Stimulated activated CD4-positive, alpha-beta T cell treated with anti-CD3 and anti-CD28 coated beads, TNF-alpha, amount 100 ng/mL, for 24 hours (primary cell): ENCODE results near the gene C11orf58.

ENCODE experiments used
- DNase-seq, 3 experiments: peaks; one replicate each; pipeline ENCODE4 v3.0.0-alpha.2; 2020; ENCODE audit warnings: low read depth in 3 of 3

C11orf58 gene

DNA sequence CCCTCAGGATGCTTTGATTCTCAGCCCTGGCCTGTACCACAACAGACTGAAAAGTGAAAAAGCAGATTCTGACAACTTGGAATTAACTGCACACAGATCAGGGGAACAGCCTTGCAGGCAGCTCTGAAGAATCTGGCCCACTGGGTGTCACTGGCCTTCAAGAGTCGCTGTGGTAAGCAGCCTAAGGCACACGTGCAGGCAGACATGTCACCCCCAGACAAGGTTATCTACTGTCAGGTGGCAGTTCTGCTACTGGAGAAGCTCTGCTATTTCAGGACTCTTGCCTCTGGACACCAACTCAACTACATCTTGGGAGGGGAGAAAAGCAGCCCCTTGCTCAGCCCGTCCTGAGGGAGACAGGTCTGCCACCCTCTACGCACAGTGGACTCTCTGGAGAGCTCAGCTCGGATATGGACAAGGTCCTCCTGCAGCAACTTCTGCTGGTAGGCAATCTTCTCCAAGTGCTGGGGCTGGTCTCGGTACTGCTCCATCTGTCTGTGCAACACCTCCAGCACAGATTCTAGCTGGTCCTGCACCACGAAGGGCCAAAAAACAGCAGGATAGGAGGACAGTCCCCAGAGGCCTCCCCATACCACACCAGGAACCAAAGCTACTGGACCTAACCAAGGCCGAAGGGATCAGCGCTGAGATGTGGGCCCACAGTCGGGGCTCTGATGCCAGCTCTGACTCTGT lies 63.0 kb downstream of the C11orf58 start:
- no peak for DNase-seq

DNA sequence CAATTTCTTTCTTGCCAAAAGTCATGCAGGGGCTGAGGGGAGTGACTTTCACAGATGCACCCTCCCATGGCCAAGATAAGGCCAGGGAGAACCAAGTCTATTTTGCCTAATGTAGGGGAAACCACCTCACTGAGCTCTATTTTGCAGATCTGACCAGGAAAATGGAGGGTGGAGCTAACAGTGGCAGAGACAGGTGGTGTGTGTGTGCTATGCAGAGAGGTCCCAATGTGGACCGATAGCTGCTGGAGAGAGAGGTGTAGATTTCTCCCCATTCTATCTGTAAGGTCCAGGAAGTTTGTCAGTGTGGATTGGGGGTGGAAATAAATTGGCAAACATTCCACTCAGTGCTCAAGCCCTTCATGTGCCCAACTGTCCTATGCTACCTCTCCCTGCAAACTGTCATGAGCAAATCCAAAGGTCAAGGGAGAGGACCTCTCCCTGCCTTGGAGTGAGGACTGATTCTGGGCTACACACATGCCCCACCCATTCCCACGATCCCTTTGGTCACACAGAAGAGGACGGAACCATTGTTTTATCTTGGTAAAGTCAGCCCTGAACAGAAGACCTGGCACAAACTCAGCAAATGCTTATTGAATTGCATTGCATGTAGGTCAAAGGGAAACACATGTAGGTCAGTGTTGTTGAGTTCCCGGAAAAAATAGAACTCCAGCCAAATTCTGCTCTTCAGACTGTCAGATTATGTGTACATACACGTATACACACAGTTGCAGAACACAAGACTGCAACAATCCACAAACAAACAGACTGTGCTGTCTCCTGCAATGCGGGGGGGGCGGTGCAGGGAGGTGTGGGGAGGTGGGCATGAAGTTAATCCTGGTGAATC lies 65.9 kb downstream of the C11orf58 start:
- DNase-seq = no peak

DNA sequence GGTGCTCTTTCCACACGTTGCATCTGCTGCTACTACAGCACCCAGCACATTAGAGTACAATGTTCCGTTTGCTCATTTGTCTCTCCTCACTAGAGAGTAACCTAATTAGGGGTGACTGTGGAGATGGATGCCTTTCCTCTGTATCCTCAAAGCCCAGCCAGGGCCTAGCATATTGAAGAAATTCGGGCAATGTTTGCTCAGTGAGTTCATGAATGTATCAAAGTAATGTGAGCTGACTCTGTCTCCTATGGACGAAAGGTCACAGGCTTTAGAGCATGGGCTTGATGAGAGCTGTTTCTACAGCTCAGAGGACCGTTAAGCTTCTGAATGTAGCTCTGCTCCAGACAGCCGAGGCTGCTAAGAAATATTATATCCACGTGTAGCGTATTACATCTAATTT lies 67.5 kb downstream of the C11orf58 start:
- DNase-seq = no peak

DNA sequence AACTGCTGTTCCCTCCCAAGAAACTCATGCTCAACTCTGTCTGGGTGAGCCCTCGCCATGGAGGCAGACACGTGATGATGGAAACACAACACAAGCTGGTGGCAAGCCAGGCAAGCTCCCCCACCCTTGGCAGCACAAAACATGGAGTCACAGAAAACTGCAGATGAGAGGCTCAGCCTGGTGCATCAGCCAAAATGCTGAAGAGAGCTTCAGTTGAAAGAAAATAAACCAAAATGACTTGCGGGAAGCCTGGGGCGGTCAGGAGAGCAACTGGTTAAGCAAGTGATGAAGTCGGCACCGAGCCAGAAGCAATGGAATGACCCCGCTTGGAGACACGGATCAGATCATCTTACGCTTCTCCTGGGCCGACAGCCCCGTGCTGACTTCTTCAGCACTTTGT lies 68.3 kb downstream of the C11orf58 start:
- DNase-seq = no peak

DNA sequence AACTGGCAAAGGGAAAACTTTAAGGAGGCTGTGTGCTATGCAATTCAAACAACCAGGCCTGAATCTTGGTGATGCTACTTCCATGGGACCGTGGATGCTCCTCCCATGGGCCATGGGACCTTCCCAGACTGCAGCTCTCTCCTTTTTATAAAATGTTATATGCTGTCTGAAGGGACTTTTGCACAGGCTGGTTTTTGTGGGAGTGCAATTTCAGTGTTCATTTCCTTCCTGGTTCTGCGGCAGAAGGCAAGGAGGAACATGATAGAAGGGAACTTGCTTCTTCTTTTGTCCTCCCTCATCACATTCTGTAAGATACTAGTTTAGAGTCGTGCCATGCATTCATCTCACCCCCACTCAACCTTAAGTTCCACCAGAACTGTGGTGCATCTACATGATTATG lies 68.9 kb downstream of the C11orf58 start:
- no peak for DNase-seq
